ENCODE measurements around the gene BCOR. TPM values are rescaled to one million over a fixed set of nuclear protein-coding genes. Genes with fewer than 3 reads are reported as not detected.
A peak's percentile ranks its signal among the peaks of the same experiment; 100 is the strongest.

Gene BCOR
- total and polyA plus RNA-seq, 2 of the 13 experiments (the other 11 are each of a cell fraction or from before 2014, with no cell fraction given), result 14.3 to 15.2 TPM

- TF ChIP-seq BCL6 (CRISPR knock-in tag; IDR thresholded peaks at IDR 0.05) (peak; percentile 11; the same call in 1 of the 2 replicates), CCDC6 (CRISPR knock-in tag; IDR thresholded peaks at IDR 0.05) (0 out of 2 replicates have a peak, but pooled peaks have one; percentile 19), PATZ1 (CRISPR knock-in tag; IDR thresholded peaks at IDR 0.05) (0 out of 2 replicates have a peak, but pooled peaks have one; percentile 22), FOSL2 (CRISPR knock-in tag; IDR thresholded peaks at IDR 0.05) (0 out of 2 replicates have a peak, but pooled peaks have one; percentile 44), AGO2 (optimal IDR thresholded peaks at IDR 0.05; ENCODE audit: low read depth, low read length) (peak; percentile 19), YEATS4 (CRISPR knock-in tag; IDR thresholded peaks at IDR 0.05; ENCODE audit: borderline replicate concordance) (peak; percentile 21; the same call in 1 of the 2 replicates), ZNF639 (CRISPR knock-in tag; conservative IDR thresholded peaks at IDR 0.05) (0 out of 2 replicates have a peak, but pooled peaks have one; percentile 43)
These were observed 11.2 kb upstream of the BCOR start (continued) for GRCh38 chrX:40108959-40109287.

GRCh38 chrX:40108162-40108958 lies 10.6 kb upstream of the BCOR start:
- intact Hi-C loops (cut with micrococcal nuclease; ENCODE audit: unreplicated experiment), result loop anchor here (2.0 to 5.0 kb wide), 2 partner anchors 34 to 68 kb away; no protein-coding TSS in a partner anchor
- Histone ChIP-seq H3K9ac (ENCODE audit: insufficient read depth, low read depth, low read length) (peak overlapping the region; percentile 81), H2AFZ (ENCODE audit: low read length) (no peak overlapping the region), H3K4me3 (replicated peaks in 1 of 3; ENCODE audit: insufficient read depth in 1 of 3, low read depth in 2 of 3, low read length in 3 of 3) (peak overlapping the region; percentile 53 to 76 (median 60); a peak in 5 of 6 replicates), H3K4me1 (ENCODE audit: insufficient read depth, low read length) (peaks cover 24% of the 10 kb centered on the region), H3K9me3 (ENCODE audit: low read length) (no peaks in the 10 kb centered on the region), H3K27ac (ENCODE audit: extremely low read length, insufficient read depth, low read length) (peak overlapping the region; percentile 97), H4K20me1 (ENCODE audit: insufficient read depth, low read length) (no peaks in the 10 kb centered on the region), H3K79me2 (ENCODE audit: insufficient read depth, low read length) (peaks cover 11% of the 10 kb centered on the region), H3K4me2 (ENCODE audit: low read depth, low read length) (peak overlapping the region; percentile 78), H3K27me3 (ENCODE audit: control insufficient read depth in 1 of 2, insufficient read depth in 2 of 2, low read length in 2 of 2) (no peaks in the 10 kb centered on the region), H3K36me3 (replicated peaks in 1 of 2; ENCODE audit: control insufficient read depth in 1 of 2, insufficient read depth in 2 of 2, low read length in 2 of 2) (no peaks in the 10 kb centered on the region)
- in situ Hi-C loops (cut with HindIII; ENCODE audit: extremely low pct_ligation_motif_present, low pct_unique_long_range_greater_than_20kb), result loop anchor here (5.0 kb wide), 1 partner anchor 44 kb away; no protein-coding TSS in a partner anchor
- ATAC-seq, result peak; percentile 76
- TSS peak; percentile 73 for BruUV-seq (replicated peaks)
- DNase-seq (ENCODE audit: low spot score), result peak; percentile 74
- peak; percentile 74 for FAIRE-seq
- ChIA-PET POLR2A (interaction anchor here (0.7 to 3.7 kb wide), 16 partner anchors 10 to 157 kb away, joined by 3 to 54 read pairs (median 5); partner anchors contain the start of gene BCOR), CTCF (ENCODE audit: low intra/inter-chr PET ratio, low total read pairs) (no interaction called here)
- WGBS (ENCODE audit: low lambda C conversion rate), result no CpG with 5 or more reads among the region's 66 CpGs
- TF ChIP-seq ZMYM4 (CRISPR knock-in tag; IDR thresholded peaks at IDR 0.05), result no peak
- TF ChIP-seq MED1 (CRISPR knock-in tag; IDR thresholded peaks at IDR 0.05), result peak; percentile 3; the same call in 1 of the 2 replicates
- TF ChIP-seq RELA (CRISPR knock-in tag; IDR thresholded peaks at IDR 0.05), result no peak
- TF ChIP-seq TRIM22 (IDR thresholded peaks at IDR 0.05), result no peak
- peak; percentile 36; the same call in 1 of the 2 replicates for TF ChIP-seq DMAP1 (CRISPR knock-in tag; IDR thresholded peaks at IDR 0.05)
- no peak for TF ChIP-seq MAFG (CRISPR knock-in tag; IDR thresholded peaks at IDR 0.05)
- TF ChIP-seq NR2F6 (IDR thresholded peaks at IDR 0.05), result no peak
- no peak for TF ChIP-seq NR2F6 (CRISPR knock-in tag; IDR thresholded peaks at IDR 0.05)
- no peak for TF ChIP-seq ZNF557 (CRISPR knock-in tag; IDR thresholded peaks at IDR 0.05)
- TF ChIP-seq ZNF274 (CRISPR knock-in tag; IDR thresholded peaks at IDR 0.05), result no peak; the same call in 1 of the 2 replicates
- TF ChIP-seq HNF4A (CRISPR knock-in tag; IDR thresholded peaks at IDR 0.05), result no peak
- TF ChIP-seq NAIF1 (CRISPR knock-in tag; IDR thresholded peaks at IDR 0.05; ENCODE audit: borderline replicate concordance), result no peak
- no peak for TF ChIP-seq ZSCAN21 (CRISPR knock-in tag; IDR thresholded peaks at IDR 0.05; ENCODE audit: borderline replicate concordance)
